Umbilical cord (tissue), 2 donors: Measurements from ENCODE around the gene FUS. TPM values are rescaled to one million over a fixed set of nuclear protein-coding genes. Genes with fewer than 3 reads are reported as not detected.
"Not testable (repeated sequence)": the region's sequence is repeated elsewhere in the genome, so short reads cannot be mapped to it uniquely, and the experiment has no call there.

Experiments used
- DNase-seq: peaks from one replicate; pipeline ENCODE4 v3.0.0-alpha.2; 2015; ENCODE audit warnings: low spot score
- total RNA-seq: library from RNA; depleted of rRNA; stranded (reverse); fragments of >200 nt; gene quantifications from one replicate; pipeline ENCODE4 v1.2.3, GENCODE V29; 2014; ENCODE audit warnings: low replicate concordance; ENCODE audit not compliant: insufficient read depth

Gene FUS
- total RNA-seq, 1 donor from 2014 or later: 104 TPM

DNA sequence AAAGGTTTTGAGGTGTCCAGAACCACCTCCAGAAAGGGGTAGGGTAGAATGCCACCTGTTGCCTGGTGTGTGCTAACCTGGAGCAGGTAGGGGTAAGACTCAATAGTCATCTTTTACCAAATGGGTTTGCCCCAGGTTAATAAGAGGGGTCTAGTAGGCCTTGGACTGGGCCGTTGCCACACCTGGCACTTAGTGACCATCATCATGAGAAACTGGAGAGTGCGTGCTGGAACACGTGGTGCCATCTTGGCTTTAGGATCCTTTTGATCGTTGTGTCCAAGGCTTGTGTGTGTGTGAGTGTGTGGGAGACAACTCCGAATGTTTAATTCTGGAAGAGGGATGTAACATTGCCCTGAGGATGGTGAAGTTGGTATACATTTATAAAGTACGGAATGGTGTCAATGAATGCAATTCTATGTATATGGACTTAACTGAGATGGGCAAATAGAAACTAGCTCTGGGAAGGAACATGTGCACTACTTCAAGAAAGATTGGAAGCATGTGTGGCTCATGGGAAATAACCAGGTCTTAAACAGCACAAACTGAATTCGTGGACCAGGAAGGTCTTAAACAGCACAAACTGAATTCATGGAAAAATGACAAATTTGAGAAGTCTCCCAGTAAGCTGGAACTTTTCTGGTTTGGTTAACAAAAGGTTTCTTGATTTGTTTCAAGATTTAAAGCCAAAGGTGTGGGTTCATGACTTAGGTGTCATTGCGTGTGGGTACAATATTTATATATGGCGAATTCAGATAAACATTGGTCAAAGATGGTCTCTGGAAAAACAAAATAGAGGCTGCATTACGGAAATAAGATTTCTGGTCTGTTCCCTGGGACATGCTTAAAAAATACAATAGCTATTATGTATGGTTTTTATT is 7.2 kb downstream of the FUS start:
- no peak for DNase-seq

DNA sequence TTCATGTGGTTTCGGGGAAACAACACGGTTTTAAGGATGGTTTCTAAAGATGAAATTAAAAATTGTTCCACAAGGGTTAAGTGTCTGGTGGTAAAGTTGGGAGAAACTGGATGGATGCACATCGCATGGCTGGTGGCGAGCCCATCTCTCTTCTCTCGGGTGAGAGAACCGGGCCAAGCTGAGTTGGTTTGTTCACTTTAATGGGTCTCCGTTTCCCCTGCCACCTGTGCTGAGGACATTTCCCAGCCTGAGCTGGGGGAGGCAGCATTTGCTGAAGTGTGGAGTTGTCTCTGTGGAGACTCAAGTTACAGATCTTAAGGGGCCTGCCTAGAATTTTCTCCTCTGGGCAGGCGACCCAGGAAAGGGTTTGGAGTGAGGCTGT is 7.9 kb downstream of the FUS start:
- DNase-seq: no peak

DNA sequence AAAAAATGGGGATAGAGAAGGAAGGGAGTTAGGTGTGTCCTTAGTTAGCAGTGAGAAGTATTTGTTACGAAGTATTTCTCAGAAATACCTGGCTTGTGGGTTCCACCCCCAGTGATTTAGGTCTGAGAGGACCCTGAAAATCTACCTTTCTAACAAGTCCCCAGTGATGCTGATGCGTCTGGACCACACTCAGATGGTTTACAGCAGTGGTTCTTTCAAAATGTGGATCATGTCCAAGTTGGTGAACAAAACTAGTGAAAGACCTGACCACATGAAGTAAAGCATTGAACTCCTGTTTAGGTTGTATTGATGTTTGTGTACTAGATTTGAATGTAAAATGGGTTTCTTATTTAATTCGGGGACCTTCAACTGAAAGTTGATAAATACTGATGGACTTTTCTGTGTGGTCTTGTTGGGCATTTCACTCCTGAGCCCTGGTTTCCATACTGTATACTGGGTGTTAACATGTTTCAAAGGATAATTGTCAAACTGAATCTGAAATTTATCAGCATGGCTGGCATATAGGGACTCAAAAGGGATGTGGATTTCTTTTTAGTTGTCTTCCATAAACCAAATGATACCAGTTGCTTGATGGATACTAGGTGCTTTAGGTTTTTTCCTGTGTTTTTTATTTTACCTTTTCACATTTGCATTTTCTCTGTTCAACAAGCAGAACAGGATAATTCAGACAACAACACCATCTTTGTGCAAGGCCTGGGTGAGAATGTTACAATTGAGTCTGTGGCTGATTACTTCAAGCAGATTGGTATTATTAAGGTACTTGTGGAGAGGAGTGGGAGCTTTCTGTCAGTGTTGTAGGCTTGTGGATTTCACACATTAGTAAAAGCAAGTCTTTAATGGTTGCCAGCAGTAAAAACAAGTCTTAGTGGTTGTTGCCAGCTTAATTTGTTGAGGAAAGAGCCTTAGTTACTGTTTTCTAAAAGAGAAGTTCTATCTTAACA is 8.8 kb downstream of the FUS start:
- no peak for DNase-seq

DNA sequence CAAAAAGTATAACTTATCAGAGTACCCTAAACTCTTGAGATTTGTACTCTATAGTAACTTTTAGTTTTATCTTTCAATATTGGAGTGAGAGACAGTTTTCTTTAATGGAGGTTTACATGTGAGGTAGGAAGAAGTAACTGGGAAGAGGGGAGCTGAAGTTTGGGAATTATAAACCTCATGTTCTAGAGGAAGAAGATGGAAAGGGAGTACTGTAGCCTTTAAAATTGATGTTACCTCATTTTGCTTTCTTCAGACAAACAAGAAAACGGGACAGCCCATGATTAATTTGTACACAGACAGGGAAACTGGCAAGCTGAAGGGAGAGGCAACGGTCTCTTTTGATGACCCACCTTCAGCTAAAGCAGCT is 9.5 kb downstream of the FUS start:
- no peak for DNase-seq

DNA sequence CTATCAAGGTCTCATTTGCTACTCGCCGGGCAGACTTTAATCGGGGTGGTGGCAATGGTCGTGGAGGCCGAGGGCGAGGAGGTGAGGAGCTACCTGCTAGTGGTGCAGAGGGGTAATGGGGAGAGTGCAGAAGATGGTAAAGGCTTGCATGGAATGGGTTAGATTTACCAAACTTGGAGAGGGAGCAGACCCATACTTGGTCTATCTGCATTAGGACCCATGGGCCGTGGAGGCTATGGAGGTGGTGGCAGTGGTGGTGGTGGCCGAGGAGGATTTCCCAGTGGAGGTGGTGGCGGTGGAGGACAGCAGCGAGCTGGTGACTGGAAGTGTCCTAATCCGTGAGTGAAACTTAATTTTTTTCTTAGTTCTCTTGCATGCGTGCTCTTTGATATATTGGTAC is 10.1 kb downstream of the FUS start:
- no peak for DNase-seq

DNA sequence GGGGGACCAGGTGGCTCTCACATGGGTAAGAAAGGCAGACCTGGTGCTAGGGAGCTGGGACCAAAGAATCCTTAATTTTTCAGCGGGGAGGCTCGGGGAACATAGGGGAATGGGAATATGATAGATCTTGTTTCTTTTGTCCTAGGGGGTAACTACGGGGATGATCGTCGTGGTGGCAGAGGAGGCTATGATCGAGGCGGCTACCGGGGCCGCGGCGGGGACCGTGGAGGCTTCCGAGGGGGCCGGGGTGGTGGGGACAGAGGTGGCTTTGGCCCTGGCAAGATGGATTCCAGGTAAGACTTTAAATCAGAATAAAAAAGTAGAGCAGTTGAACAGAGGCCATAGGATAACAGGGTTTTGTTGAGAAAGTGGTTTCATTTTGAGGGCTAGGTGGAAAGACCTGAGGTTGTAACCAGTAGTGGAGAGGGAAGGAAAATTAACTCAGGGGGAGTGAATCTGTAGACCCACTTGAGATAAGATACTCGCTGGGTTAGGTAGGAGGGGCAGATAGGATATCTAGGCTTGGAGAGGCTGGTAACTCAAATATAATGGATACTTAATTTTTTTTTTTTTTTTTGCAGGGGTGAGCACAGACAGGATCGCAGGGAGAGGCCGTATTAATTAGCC is 11.0 kb downstream of the FUS start:
- DNase-seq: no peak

DNA sequence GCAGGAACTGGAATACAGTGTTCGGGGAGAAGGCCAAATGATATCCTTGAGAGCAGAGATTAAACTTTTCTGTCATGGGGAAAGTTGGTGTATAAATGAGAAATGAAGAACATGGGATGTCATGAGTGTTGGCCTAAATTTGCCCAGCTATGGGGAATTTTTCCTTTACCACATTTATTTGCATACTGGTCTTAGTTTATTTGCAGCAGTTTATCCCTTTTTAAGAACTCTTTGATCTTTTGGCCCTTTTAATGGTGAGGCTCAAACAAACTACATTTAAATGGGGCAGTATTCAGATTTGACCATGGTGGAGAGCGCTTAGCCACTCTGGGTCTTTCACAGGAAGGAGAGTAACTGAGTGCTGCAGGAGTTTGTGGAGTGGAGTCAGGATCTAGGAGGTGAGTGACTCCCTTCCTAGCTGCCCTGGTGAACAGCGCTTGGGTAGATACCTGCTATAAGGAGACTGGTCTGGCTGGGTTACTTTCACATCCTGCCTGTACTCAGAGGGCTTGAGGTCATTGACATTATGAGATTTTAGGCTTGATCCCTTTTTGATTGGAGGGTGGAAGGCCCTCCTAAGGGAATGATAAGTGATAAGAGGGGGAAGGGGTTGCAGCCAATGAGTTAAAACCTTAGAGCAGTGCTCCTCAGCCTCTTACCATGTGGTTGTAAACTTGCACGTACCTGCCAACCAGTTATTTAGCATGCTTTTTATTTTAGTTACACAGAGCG is 11.9 kb downstream of the FUS start:
- no peak for DNase-seq

DNA sequence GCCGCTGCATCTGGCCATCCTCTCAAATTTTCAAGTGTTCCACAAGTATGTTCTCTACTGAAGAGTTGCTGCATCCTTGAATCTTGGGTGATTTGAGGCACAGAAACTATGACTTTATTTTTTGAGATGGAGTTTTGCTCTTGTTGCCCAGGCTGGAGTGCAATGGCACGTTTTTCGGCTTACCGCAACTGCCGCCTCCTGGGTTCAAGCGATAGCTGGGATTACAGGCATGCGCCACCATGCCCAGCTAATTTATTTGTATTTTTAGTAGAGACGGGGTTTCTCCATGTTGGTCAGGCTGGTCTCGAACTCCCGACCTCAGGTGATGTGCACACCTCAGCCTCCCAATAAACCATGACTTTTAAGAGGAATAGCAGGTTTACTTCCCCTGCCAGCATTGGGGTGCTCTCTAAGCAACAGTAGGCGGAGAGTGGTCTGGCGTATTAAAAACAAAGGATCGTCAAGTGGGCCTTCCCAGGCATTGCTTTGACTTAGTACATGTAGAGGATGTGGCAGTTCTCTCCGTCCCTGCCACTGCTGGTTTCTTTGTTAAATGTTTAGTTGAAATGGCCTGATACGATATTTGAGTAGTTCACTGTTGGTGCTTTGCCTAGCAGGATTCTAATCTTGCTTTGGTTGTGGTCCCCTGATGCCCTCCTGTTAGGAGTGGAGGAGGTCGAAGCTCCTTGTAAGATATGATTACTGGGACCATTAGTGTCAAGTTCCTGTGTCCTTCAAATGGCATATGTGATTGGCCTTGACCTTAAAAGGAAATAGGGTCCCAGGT is 13.1 kb downstream of the FUS start:
- DNase-seq: no peak

DNA sequence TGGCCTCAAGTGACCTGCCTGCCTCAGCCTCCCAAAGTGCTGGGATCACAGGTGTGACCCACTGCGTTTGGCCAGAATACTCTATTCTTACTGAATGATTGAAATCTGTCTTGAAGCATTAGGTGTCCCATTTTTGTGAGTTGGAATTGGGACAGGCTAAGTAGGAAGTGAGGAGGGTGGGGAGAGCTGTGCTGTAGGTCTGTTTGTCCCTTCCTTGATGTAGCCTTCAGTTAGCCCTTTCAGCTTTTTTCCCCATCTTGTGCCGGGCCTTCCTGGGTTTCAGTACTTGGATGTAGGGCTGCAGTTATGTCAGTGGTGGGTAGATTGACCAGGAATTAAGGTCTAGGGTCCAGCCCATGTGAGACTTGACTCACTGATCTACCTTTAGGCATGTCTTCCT is 13.9 kb downstream of the FUS start:
- DNase-seq: no peak

DNA sequence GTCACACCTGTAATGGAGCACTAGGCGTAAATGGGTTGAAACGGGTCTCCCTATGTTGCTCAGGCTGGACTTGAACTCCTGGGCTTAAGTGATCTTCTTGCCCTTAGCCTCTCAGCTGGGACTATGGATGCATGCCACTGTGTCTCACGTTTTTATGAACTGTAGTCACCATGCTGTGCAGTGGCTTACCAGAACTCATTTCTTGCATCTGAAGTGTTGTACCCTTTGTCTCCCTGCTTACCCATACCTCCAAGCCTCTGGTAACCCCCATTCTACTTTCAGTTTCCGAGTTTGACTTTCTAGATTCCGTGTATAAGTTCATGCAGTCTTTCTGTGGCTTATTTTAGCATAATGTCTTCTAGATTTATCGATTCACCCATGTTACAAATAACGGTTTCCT is 15.0 kb downstream of the FUS start:
- DNase-seq: no peak

DNA sequence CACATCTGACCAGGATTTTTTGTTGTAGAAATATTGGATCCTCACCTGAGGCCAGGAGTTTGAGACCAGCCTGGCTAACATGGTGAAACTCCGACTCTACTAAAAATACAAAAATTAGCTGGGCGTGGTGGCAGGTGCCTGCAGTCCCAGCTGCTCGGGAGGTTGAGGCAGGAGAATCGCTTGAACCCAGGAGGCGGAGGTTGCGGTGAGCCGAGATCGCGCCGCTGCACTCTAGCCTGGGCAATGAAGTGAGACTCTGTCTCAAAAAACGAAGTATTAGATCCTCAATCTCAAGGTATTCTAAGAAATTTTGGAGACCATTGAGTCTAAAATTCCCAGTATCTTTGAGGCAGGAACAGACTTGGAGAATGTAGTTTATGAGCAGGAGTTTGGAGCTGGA is 15.9 kb downstream of the FUS start:
- not testable (repeated sequence) for DNase-seq

DNA sequence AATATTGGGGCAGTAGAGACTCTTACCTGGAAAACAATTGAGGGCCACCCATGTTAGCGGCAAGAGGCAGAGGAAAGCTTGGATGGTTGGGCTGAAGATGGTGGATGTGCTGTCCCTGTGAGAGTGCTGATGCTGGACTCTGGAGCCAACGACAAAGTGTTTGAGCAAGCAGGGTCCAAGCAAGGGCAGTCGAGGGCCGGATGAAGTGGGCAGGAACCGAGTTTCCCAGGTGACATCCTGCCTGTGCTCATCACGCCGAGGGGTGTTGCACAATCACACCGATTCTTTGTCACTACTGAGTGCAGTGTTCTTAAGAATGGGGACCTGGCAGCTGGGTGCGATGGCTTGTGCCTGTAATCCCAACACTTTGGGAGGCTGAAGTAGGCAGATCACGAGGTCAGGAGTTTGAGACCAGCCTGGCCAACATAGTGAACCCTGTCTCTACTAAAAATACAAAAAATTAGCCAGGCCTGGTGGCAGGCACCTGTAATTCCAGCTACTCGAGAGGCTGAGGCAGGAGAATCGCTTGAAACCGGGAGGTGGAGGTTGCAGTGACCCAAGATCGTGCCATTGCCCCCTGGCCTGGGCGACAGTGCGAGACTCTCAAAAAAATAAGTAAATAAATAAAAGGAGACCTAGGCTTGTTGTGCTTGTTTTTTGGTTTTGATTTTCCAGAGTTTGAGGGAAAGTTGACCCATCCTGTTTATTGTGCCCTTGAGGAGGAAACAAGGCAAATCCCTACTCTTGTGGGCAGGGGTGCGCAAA is 16.6 kb downstream of the FUS start:
- no peak for DNase-seq

DNA sequence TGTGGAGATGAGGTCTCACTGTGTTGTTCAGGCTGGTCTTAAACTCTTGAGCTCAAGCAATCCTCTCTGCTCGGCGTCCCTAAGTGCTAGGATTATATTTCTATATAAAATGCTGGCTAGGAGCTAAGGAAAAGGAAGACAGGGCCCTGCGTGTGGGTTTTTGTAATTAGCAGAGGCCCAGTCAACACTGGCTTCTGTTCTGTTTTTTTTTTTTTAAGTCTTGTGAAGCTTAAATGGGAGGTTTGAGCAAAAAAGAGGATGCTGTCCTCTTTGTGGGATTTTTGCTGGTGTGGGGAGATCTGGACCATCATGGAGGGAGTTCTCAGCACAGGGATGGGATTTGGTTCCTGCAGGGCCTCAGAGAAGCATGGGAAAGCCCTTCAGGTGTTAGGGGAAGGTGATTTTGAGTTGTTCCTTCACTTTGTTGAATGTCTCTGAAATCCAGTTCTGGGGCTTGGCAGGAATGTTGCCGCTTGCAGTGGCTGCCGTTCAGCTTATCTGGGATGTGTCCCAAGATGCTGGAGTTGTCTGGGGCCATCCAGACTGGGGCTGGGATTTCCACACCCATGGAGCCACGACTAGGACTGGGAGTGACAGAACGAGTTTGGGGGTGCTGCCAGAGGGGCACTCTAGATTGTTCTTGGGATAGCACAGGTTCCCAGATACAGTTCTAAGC is 18.4 kb downstream of the FUS start:
- no peak for DNase-seq

DNA sequence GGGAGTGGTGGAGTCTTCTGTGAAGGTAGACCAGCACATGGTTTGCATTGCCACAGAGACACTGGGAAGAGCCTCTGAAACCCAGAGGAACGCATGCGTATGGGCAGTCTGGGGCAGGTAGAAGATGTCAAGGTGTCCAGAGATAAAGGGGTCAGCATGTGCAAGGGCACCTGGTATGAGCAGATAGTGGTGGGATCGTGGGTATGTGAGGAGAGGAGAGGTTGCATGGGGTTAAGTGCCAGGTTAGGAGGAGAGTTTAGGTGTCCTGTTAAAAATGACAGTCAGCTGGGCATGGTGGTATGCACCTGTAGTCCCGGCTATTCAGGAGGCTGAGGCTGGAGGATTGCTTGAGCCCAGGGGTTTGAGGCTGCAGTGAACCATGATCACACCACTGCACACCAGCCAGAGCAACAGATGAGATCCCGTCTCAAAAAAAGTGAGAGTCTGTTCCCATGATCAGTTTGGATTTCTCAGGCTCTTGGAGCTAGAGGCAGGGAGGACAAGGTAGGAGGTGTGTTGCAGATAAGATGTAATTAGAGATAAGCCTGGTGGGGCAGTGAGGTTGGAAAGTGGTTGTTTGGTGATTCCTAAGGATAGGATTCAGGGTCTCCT is 19.6 kb downstream of the FUS start:
- no peak for DNase-seq

DNA sequence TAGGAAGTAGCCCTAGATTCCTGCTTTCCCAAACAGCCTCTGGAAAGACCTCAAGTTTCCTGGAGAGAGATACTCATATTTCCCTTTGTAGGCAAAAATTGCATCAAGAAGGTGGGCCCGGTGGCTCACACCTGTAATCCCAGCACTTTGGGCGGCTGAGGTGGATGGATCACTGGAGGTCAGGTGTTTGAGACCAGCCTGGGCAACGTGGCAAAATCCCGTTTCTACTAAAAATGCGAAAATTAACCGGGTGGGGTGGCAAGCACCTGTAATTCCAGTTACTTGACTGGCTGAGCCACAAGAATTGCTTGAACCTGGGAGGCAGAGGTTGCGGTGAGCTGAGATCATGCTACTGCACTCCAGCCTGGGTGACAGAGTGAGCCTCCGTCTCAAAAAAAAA is 20.2 kb downstream of the FUS start:
- DNase-seq: not testable (repeated sequence)

DNA sequence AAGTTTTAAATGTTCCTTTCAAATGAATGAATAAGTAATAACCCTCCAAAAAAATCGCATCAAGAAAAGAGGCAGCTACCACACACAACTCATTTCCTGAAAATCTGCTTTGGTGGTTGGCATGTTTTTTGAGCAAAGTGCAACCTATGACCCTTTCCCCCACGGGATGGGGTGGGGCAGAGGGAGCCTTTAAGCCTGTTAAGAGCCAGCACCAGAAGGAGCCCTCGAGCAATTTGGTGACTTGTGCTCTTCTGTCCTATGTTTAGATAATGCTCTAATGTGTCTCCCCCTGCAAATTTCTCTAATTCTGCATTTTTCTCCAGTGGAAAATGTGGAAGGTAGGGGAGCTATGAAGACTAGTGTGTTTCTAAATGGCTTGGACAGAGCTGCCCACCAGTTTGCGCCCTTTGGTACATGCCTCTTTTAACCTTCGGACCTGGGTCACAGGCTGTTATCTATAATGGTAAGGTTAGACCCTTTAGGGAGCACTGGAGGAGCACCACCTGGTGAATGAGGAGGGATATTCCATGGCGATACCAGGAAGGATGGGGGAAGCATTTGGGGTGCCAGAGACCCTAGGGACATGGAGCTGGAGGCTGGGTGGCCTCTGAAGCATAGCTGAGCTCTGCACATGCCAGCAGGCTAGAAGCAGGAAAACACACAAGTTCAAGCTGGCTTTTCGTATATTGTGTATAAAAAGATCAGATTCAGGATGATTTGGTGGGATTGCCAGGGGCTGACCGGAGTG is 21.1 kb downstream of the FUS start:
- no peak for DNase-seq

DNA sequence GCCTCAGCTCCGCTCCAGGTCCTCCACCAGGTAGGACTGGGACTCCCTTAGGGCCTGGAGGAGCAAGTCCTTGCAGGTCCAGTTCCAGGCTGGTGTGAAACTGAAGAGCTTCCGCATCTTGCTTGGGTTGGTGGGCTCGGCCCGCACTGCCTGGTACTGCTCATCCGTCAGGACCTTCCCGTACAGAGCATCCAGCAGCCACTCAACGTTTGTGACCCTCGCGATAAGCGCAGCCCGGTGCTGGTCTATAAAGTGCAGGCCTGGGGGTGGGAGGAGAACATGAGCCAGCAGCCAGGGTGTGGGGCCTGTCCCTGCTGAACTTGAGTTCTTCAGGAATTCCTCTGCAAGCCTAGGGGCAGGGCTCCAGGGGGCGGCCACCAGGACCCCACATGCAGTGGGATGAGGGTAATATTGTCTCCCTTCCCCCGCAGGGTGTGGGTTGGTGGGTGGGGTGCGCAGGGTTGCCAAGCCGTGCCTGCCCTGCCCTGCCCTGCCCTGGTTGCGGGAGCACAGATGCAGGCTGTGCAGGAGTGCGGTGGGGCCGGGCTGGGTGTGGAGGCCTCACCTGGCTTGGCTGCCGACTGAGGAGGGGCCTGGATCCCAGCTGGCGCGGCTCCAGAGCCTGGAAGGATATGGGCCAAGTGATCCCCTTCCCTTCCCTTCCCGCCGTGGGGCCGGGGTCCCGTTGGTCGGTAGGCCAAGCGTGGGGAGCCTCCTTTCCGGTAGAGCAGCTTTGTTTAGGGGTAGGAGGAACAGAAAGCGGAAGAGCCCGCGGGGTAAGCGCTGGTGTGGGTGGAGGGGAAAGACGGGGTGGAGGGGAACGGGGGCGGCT is 21.9 kb downstream of the FUS start:
- peak; percentile 47 for DNase-seq
